HG03469 (cell line): ENCODE data around the gene ADAM15.

Experiments used
- ATAC-seq: cut with Tn5 transposase; IDR thresholded peaks from one replicate; pipeline ENCODE4 v1.9.1; 2021; ENCODE audit warnings: mild to moderate bottlenecking, moderate library complexity, moderate number of reproducible peaks; ENCODE audit not compliant: unreplicated experiment

ADAM15 gene

GRCh38 chr1:155110381-155110780, 59.3 kb downstream of the ADAM15 start:
- no peak for ATAC-seq

GRCh38 chr1:155110826-155111225, 59.7 kb downstream of the ADAM15 start:
- no peak for ATAC-seq
